ENCODE results near the gene LRRN2.

GRCh38 chr1:204723131-204723787 is 37.7 kb upstream of the LRRN2 start:
- TF ChIP-seq POLR2A (IDR thresholded peaks at IDR 0.05), result no peak
- TF ChIP-seq CTCF (IDR thresholded peaks at IDR 0.05), result no peak

All from lower leg skin (tissue), 3 donors.